Subcutaneous adipose tissue (tissue), 4 donors: ENCODE results near the gene ZBTB44. TPM values are rescaled to one million over a fixed set of nuclear protein-coding genes. Genes with fewer than 3 reads are reported as not detected.

Experiments used
- CTCF ChIP-seq: fragments of 450-650 bp; IDR thresholded peaks from one replicate; pipeline ENCODE4 v1.5.1; 2016; ENCODE audit warnings: low read depth, mild to moderate bottlenecking, control low read depth, antibody characterized with exemption, moderate library complexity
- total RNA-seq, 4 donors: library from RNA; depleted of rRNA; stranded (reverse); fragments of >200 nt; gene quantifications; one replicate each; pipeline ENCODE4 v1.1.0, GENCODE V29; 2016

ZBTB44 gene
- total RNA-seq, 4 donors from 2014 or later, result 64.3 to 87.6 (median 71.6) TPM

- TF ChIP-seq CTCF, result no peak
These were observed 68.4 kb downstream of the ZBTB44 start for GRCh38 chr11:130246270-130246669.

- TF ChIP-seq CTCF, result no peak
These were observed 69.9 kb downstream of the ZBTB44 start for GRCh38 chr11:130244848-130245247.

DNA sequence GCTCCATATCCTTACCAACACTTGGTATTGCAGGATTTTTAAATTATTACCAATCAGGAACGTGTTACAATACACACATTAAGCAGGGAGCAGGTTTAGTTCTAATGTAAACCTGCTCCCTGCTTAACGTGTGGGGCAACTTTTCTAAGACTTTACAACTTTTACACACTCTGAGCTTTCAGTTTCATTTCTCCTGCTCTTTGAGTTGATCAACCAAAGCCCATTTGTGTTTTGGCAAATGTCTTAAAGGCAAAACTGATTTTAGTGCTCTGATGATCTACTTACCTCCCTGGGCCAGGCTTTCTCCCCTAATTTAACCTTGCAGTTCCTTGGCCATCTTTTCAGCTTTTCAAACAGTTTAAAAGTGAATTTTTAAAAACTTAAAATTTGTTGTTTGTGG is 70.9 kb downstream of the ZBTB44 start:
- TF ChIP-seq CTCF, result no peak

DNA sequence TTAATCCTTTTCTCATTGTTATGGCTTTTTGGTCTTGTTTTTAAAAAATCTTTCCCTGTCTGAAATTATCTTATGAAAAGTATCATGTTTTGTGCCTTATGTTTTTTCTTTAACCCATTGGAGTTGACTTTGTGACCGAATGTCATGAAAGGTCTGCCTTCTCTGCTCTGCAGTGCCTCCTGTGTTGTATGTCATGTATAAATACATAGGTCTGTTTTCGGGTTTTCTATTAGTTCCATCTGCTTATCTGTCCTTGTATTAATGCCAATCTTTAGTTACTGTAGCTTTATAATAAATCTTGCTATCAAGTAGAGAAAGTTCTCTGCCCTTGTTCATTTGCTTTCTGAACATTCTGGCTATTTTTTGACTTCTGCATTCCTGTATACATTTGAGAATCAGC is 73.0 kb downstream of the ZBTB44 start:
- TF ChIP-seq CTCF, result no peak

- no peak for TF ChIP-seq CTCF
These were observed 77.3 kb downstream of the ZBTB44 start for GRCh38 chr11:130237282-130238006.

GRCh38 chr11:130234315-130234714 is 80.4 kb downstream of the ZBTB44 start:
- no peak for TF ChIP-seq CTCF

DNA sequence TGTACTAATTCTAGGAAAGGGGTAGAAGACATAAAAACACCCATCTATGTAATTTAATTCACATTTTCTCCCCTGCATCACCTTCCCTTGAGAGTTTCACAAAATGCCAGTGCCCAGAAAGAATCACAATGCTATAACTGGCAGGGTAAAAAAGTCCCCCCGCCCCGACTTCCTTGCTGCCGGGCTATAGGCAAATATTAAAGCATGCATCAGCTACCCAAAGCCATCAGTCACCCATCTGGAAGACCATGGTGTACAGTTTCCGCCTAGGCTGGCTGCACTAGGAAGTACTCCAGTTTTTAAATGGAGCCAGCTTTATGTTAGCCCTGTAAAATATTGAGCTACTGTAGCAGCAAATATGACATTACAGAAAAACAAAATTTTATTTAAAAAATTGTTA is 87.3 kb downstream of the ZBTB44 start:
- no peak for TF ChIP-seq CTCF
